Stomach (tissue), 4 donors: ENCODE measurements around the gene HPN.

ENCODE experiments used
- POLR2AphosphoS5 ChIP-seq, 3 donors: sonication (generic); formaldehyde crosslinking; IDR thresholded peaks; one replicate each; pipeline ENCODE4 v1.6.1; 2016; ENCODE audit warnings: antibody characterized with exemption in 3 of 3
- TF ChIP-seq, protein P1 (sequence below), 7 experiments: fragments of 450-650 bp in 4 of 7; fragments of 200-600 bp in 3 of 7; sonication (generic) in 3 of 7; IDR thresholded peaks; one replicate each; pipeline ENCODE4 v1.5.1; 2016 to 2019; ENCODE audit warnings: antibody characterized with exemption in 7 of 7, control low read depth in 2 of 7, mild to moderate bottlenecking in 1 of 7

DNA sequence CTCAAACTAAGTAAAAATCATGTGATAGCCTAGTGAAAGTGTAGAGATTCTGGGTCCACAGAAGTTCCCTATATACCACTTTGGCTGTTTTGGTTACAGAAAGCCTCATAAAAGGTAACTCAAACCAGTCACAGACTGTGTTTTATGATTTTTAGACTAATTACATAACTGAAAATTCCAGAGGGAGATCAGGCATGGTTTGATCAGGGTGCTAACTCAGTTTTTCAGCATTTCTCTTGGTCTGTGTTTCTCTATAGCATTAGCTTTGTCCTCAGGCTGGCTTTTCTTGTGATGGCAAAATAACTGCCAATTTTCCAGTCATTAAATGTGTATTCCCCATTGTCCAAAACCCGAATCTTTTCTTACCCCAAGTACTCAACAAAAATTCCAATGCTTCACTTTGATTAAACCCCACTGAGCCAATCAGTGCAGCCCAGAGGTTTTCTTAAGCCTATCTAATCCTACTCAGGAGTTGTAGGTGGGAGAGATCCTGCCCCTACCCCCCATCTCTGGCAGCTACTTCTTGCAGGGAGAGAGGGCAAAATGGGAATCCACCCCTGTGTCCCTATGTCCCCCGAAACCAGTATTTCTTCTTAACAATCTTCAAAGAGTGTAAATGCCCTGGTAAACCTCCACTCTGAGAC is 65.5 kb downstream of the HPN start:
- TF ChIP-seq, protein P1, sequence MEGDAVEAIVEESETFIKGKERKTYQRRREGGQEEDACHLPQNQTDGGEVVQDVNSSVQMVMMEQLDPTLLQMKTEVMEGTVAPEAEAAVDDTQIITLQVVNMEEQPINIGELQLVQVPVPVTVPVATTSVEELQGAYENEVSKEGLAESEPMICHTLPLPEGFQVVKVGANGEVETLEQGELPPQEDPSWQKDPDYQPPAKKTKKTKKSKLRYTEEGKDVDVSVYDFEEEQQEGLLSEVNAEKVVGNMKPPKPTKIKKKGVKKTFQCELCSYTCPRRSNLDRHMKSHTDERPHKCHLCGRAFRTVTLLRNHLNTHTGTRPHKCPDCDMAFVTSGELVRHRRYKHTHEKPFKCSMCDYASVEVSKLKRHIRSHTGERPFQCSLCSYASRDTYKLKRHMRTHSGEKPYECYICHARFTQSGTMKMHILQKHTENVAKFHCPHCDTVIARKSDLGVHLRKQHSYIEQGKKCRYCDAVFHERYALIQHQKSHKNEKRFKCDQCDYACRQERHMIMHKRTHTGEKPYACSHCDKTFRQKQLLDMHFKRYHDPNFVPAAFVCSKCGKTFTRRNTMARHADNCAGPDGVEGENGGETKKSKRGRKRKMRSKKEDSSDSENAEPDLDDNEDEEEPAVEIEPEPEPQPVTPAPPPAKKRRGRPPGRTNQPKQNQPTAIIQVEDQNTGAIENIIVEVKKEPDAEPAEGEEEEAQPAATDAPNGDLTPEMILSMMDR (IDR thresholded peaks at IDR 0.05): no peak
- no peak for TF ChIP-seq POLR2AphosphoS5 (IDR thresholded peaks at IDR 0.05)
